B cell (primary cell): ENCODE results near the gene SFSWAP. TPM values are rescaled to one million over a fixed set of nuclear protein-coding genes. Genes with fewer than 3 reads are reported as not detected.
A peak's percentile ranks its signal among the peaks of the same experiment; 100 is the strongest.

Source experiments
- ATAC-seq: fragments of 200-7000 bp; cut with Tn5 transposase; one replicate; pipeline ENCODE4 v1.10.0; 2021; ENCODE audit warnings: low read depth, mild to moderate bottlenecking, moderate number of reproducible peaks, moderate library complexity
- CTCF ChIA-PET: fragments of 350-600 bp; sonication (Branson Sonifier 250); formaldehyde crosslinking; loops from one replicate; lab custom pipeline; 2021; ENCODE audit warnings: antibody characterized with exemption, inconsistent platforms; lab: Charles Lee
- POLR2A ChIA-PET: fragments of 350-600 bp; sonication (Branson Sonifier 250); formaldehyde crosslinking; loops from one replicate; lab custom pipeline; 2021; ENCODE audit warnings: antibody characterized with exemption; lab: Charles Lee
- DNase-seq: peaks from one replicate; pipeline ENCODE4 v3.0.0; 2013
- H2AFZ ChIP-seq: 2 replicates; pipeline ENCODE4 v1.6.1; 2012; ENCODE audit warnings: mild to moderate bottlenecking, low read depth, low read length; ENCODE audit not compliant: insufficient read depth, poor library complexity, severe bottlenecking
- H3K27ac ChIP-seq, 2 donors: 1 replicate in 1 of 2; 2 replicates in 1 of 2; pipeline ENCODE4 v1.5.1; 2012 to 2013; ENCODE audit warnings: low read length in 2 of 2, mild to moderate bottlenecking in 2 of 2, moderate library complexity in 1 of 2
- H3K27me3 ChIP-seq, 4 experiments: fragments of 200-600 bp in 1 of 4; sonication (generic) in 1 of 4; replicated peaks in 1 of 4; 1 replicate in 2 of 4; 2 replicates in 2 of 4; pipeline versions ENCODE4 v1.6.1 to v1.7.0; 2013 to 2016; ENCODE audit warnings: low read length in 3 of 4, mild to moderate bottlenecking in 2 of 4, mixed read lengths in 1 of 4, moderate library complexity in 1 of 4; ENCODE audit not compliant: insufficient read depth in 4 of 4, control insufficient read depth in 3 of 4; ENCODE audit errors: control extremely low read depth in 1 of 4
- H3K36me3 ChIP-seq, 2 experiments: replicated peaks in 1 of 2; 1 replicate in 1 of 2; 2 replicates in 1 of 2; pipeline versions ENCODE4 v1.6.1 to v1.7.1; 2013; ENCODE audit warnings: low read length in 1 of 2; ENCODE audit not compliant: insufficient read depth in 2 of 2, control insufficient read depth in 1 of 2; ENCODE audit errors: control extremely low read depth in 1 of 2, extremely low read depth in 1 of 2
- H3K4me1 ChIP-seq, 2 donors: fragments of 200-600 bp in 1 of 2; sonication (generic) in 1 of 2; 1 replicate in 1 of 2; 2 replicates in 1 of 2; pipeline versions ENCODE4 v1.5.1 to v1.6.1; 2013 to 2017; ENCODE audit warnings: low read length in 2 of 2; ENCODE audit not compliant: control insufficient read depth in 2 of 2, insufficient read depth in 2 of 2
- H3K4me2 ChIP-seq: replicated peaks from 2 replicates; pipeline ENCODE3; 2012; ENCODE audit warnings: mild to moderate bottlenecking, low read depth, low read length; ENCODE audit not compliant: poor library complexity, severe bottlenecking
- H3K4me3 ChIP-seq, 5 experiments: fragments of 200-600 bp in 1 of 5; sonication (generic) in 1 of 5; 1 replicate in 3 of 5; 2 replicates in 2 of 5; pipeline versions ENCODE4 v1.5.1 to v1.7.0; 2011 to 2016; ENCODE audit warnings: low read length in 4 of 5, mild to moderate bottlenecking in 4 of 5, low read depth in 2 of 5, control low read depth in 1 of 5, moderate library complexity in 1 of 5; ENCODE audit not compliant: insufficient read depth in 1 of 5; ENCODE audit errors: control extremely low read depth in 1 of 5, extremely low read depth in 1 of 5
- H3K79me2 ChIP-seq: fragments of 200-600 bp; sonication (generic); one replicate; pipeline ENCODE4 v1.6.0; 2016; ENCODE audit warnings: low read length; ENCODE audit not compliant: control insufficient read depth, insufficient read depth
- H3K9ac ChIP-seq: fragments of 200-600 bp; sonication (generic); 2 replicates; pipeline ENCODE4 v1.6.1; 2017; ENCODE audit warnings: mild to moderate bottlenecking, low read length, moderate library complexity
- H3K9me3 ChIP-seq, 3 donors: one replicate each; pipeline versions ENCODE4 v1.6.1 to v1.7.1; 2013; ENCODE audit warnings: low read length in 2 of 3; ENCODE audit not compliant: control insufficient read depth in 2 of 3, insufficient read depth in 1 of 3; ENCODE audit errors: control extremely low read depth in 1 of 3
- H4K20me1 ChIP-seq: 2 replicates; pipeline ENCODE4 v1.6.0; 2012; ENCODE audit warnings: mild to moderate bottlenecking, low read length; ENCODE audit not compliant: insufficient read depth, control insufficient read depth, poor library complexity, severe bottlenecking
- H3K27ac Mint-ChIP-seq: one replicate; pipeline ENCODE4 v1.8.0; 2021; ENCODE audit warnings: mixed read lengths
- H3K27me3 Mint-ChIP-seq: one replicate; pipeline ENCODE4 v1.8.0; 2021; ENCODE audit warnings: mixed read lengths
- H3K4me1 Mint-ChIP-seq: one replicate; pipeline ENCODE4 v1.8.0; 2021; ENCODE audit warnings: mixed read lengths
- H3K4me3 Mint-ChIP-seq: one replicate; pipeline ENCODE4 v1.8.0; 2021; ENCODE audit warnings: mixed read lengths
- H3K9me3 Mint-ChIP-seq: one replicate; pipeline ENCODE4 v1.8.0; 2022; ENCODE audit warnings: mixed read lengths; ENCODE audit not compliant: insufficient read depth
- CTCF ChIP-seq: fragments of 200-600 bp; IDR thresholded peaks from one replicate; pipeline ENCODE4 v1.8.0; 2022; ENCODE audit warnings: antibody characterized with exemption, mild to moderate bottlenecking
- EZH2 ChIP-seq: IDR thresholded peaks from 2 replicates; pipeline ENCODE4 v1.6.1; 2012; ENCODE audit warnings: borderline replicate concordance, low read depth, mild to moderate bottlenecking, moderate library complexity, low read length; ENCODE audit not compliant: insufficient read depth, poor library complexity, severe bottlenecking
- WGBS: methylation state at CpG from one replicate; pipeline ENCODE4 v1.1.5; 2013; ENCODE audit warnings: missing lambda C conversion rate; ENCODE audit not compliant: insufficient coverage; 5-methylcytosine and 5-hydroxymethylcytosine counted together
- intact Hi-C: fragments of 100-400 bp; cut with micrococcal nuclease; formaldehyde crosslinking; loops from one replicate; pipeline ENCODE4 v1.10.0; 2022
- polyA plus RNA-seq: library from polyadenylated mRNA; depleted of rRNA; stranded (reverse); fragments of >200 nt; gene quantifications from 2 replicates; pipeline ENCODE4 v1.2.3, GENCODE V29; 2012
- total RNA-seq, 2 donors: library from RNA; stranded (reverse); fragments of 120-200 nt in 1 of 2; gene quantifications; 1 replicate in 1 of 2; 2 replicates in 1 of 2; pipeline versions ENCODE4 v1.2.3 to v1.2.4, GENCODE V29; 2013 to 2022

The SFSWAP gene
- total and polyA plus RNA-seq, 2 donors (not counting 1 experiment from before 2014, with no cell fraction given): 69.3 to 122 TPM

- Histone ChIP-seq H3K27ac (no peak overlapping the region), H3K9ac (no peak overlapping the region), H3K4me2 (peak overlapping the region; percentile 51), H3K9me3 (peaks cover 0 to 11% (median 0%) of the 10 kb centered on the region in 3 donors), H3K4me1 (peaks cover 0 to 7% of the 10 kb centered on the region in 2 donors), H3K4me3 (no peak overlapping the region), H3K36me3 (no peaks in the 10 kb centered on the region), H3K79me2 (no peaks in the 10 kb centered on the region), H3K27me3 (no peaks in the 10 kb centered on the region), H2AFZ (peak overlapping the region; percentile 38), H4K20me1 (no peaks in the 10 kb centered on the region)
- TF ChIP-seq CTCF: no peak
- TF ChIP-seq EZH2: no peak
- intact Hi-C loops: no loop called here
- ChIA-PET POLR2A (no interaction called here), CTCF (no interaction called here)
- no peak overlapping the region for H3K27ac Mint-ChIP-seq
- DNase-seq (no peak), ATAC-seq (no peak)
- H3K4me3 Mint-ChIP-seq: no peak overlapping the region
- H3K4me1 Mint-ChIP-seq: no peaks in the 10 kb centered on the region
- 12% methylated on average over 10 of the region's 10 CpGs for WGBS
- H3K27me3 Mint-ChIP-seq: peaks cover 5% of the 10 kb centered on the region
- H3K9me3 Mint-ChIP-seq: no peaks in the 10 kb centered on the region
These were observed 28.4 kb upstream of the SFSWAP start for GRCh38 chr12:131682510-131682895.

DNA sequence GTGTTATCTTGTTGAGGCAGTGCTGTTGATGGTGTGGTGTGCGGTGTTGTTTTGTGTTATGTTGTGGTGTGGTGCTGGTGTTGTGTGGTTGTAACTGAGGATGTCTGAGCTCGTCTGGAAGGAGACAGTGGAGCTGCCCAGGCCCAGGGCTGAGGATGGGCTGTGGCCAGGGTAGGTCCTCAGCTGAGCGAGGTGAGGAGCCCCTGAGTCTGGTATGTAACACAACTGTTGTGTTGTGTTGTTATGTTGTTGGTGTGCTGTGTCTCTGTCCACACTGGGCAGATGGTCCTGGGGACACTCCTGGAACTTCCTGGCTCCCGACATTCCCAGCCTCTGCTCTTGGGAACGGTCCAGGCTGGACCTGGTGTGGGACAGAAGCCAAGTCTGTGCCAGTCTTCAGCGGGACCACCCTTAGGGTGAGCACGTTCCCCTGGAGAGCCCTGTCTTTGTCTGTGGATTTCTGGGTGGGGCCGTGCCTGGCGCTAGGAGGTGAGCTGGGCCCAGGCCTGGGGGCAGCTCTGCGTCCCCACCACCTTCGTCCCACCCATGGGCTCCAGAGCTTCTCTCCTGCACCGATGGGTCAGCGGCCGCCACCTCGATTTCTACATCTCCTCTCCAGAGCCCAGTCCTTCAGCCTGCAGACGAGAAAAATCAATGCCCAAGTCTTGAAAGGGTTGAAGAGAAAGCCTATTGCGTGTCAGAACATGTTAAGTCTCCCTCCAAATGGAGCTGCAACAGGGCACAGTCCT is 27.4 kb upstream of the SFSWAP start:
- no peaks in the 10 kb centered on the region for H3K27me3 ChIP-seq
- ATAC-seq: no peak
- H3K27ac Mint-ChIP-seq: no peak overlapping the region

More for the DNA sequence above, 27.4 kb upstream of the SFSWAP start:
- intact Hi-C loops: no loop called here
- peaks cover 5% of the 10 kb centered on the region for H3K27me3 Mint-ChIP-seq
- POLR2A ChIA-PET: no interaction called here
- no peaks in the 10 kb centered on the region for H3K9me3 Mint-ChIP-seq
- Histone ChIP-seq H4K20me1 (no peaks in the 10 kb centered on the region), H3K79me2 (no peaks in the 10 kb centered on the region), H3K4me3 (no peak overlapping the region), H3K9me3 (peaks cover 0 to 15% (median 0%) of the 10 kb centered on the region in 3 donors), H3K4me1 (peaks cover 0 to 7% of the 10 kb centered on the region in 2 donors), H3K9ac (no peak overlapping the region), H2AFZ (no peak overlapping the region), H3K4me2 (no peak overlapping the region), H3K27ac (no peak overlapping the region), H3K36me3 (no peaks in the 10 kb centered on the region)
- CTCF ChIA-PET: no interaction called here
- H3K4me1 Mint-ChIP-seq: no peaks in the 10 kb centered on the region
- WGBS: 82% methylated on average over 13 of the region's 17 CpGs
- no peak overlapping the region for H3K4me3 Mint-ChIP-seq
- no peak for DNase-seq
- TF ChIP-seq CTCF: no peak
- no peak for TF ChIP-seq EZH2
